Posterior vena cava (tissue), 2 donors: ENCODE data around the gene GTSE1. TPM values are rescaled to one million over a fixed set of nuclear protein-coding genes. Genes with fewer than 3 reads are reported as not detected.

Experiments
- DNase-seq: peaks from one replicate; pipeline ENCODE4 v3.0.0-alpha.2; 2020; ENCODE audit warnings: low spot score
- intact Hi-C, 2 donors: fragments of 100-400 bp; cut with DNase I; formaldehyde crosslinking; loops; one replicate each; pipeline versions ENCODE4 v1.14.1 to v1.14.2; 2022 to 2023
- total RNA-seq, 2 donors: library from RNA; stranded (reverse); fragmentation: NEBNext Ultra II Directional; extraction: Animal tissue kit (Norgen Biotek cat#: 25700); gene quantifications; one replicate each; pipeline ENCODE4 v1.2.1, GENCODE V29; 2021
- donor health status: DM: yes; HTN: yes; CAD: no.
- donor health status: DM: yes; HTN: yes; CAD: no.

GTSE1 gene
- total RNA-seq, 2 donors from 2014 or later = 0.19 to 0.48 TPM

- DNase-seq = no peak
- intact Hi-C loops = no loop called here
These were observed 50.2 kb downstream of the GTSE1 start for GRCh38 chr22:46346680-46347405.

GRCh38 chr22:46347646-46348045 lies 51.0 kb downstream of the GTSE1 start:
- intact Hi-C loops = no loop called here
- no peak for DNase-seq

GRCh38 chr22:46348099-46348695 lies 51.5 kb downstream of the GTSE1 start:
- intact Hi-C loops = no loop called here
- no peak for DNase-seq

GRCh38 chr22:46349238-46349637 lies 52.6 kb downstream of the GTSE1 start:
- intact Hi-C loops = no loop called here
- DNase-seq = no peak

- intact Hi-C loops = no loop called here
- no peak for DNase-seq
These were observed 53.0 kb downstream of the GTSE1 start for GRCh38 chr22:46349681-46350080.

GRCh38 chr22:46350121-46350520 lies 53.5 kb downstream of the GTSE1 start:
- DNase-seq = no peak
- intact Hi-C loops = no loop called here

- intact Hi-C loops = no loop called here
- DNase-seq = no peak
These were observed 54.0 kb downstream of the GTSE1 start for GRCh38 chr22:46350646-46351045.

- intact Hi-C loops = no loop called here
- DNase-seq = no peak
These were observed 54.6 kb downstream of the GTSE1 start for GRCh38 chr22:46351131-46351735.

- intact Hi-C loops = no loop called here
- no peak for DNase-seq
These were observed 55.1 kb downstream of the GTSE1 start for GRCh38 chr22:46351767-46352166.

- no peak for DNase-seq
- intact Hi-C loops = no loop called here
These were observed 55.6 kb downstream of the GTSE1 start for GRCh38 chr22:46352276-46352675.

GRCh38 chr22:46352691-46353386 lies 56.2 kb downstream of the GTSE1 start:
- DNase-seq = no peak
- intact Hi-C loops = no loop called here

- intact Hi-C loops = no loop called here
These were observed 56.9 kb downstream of the GTSE1 start for GRCh38 chr22:46353483-46354105.

GRCh38 chr22:46354176-46354992 lies 57.7 kb downstream of the GTSE1 start:
- intact Hi-C loops = no loop called here
- no peak for DNase-seq

More at GRCh38 chr22:46353483-46354105, 56.9 kb downstream of the GTSE1 start:
- no peak for DNase-seq

- intact Hi-C loops = loop anchor here in 1 of 2 donors (5.0 kb wide), 1 partner anchor 187 kb away; no protein-coding TSS in a partner anchor
- DNase-seq = no peak
These were observed 58.3 kb downstream of the GTSE1 start for GRCh38 chr22:46354993-46355305.

- intact Hi-C loops = loop anchor here in 1 of 2 donors (5.0 kb wide), 1 partner anchor 187 kb away; no protein-coding TSS in a partner anchor
- peak; percentile 88 for DNase-seq
These were observed 58.8 kb downstream of the GTSE1 start for GRCh38 chr22:46355369-46355995.

- no peak for DNase-seq
- intact Hi-C loops = loop anchor here in 1 of 2 donors (5.0 kb wide), 1 partner anchor 186 kb away; no protein-coding TSS in a partner anchor
These were observed 59.4 kb downstream of the GTSE1 start for GRCh38 chr22:46355996-46356471.

GRCh38 chr22:46356496-46357480 lies 60.1 kb downstream of the GTSE1 start:
- DNase-seq = no peak
- intact Hi-C loops = loop anchor here in 1 of 2 donors (5.0 kb wide), 1 partner anchor 186 kb away; no protein-coding TSS in a partner anchor
